Ascending aorta (tissue), 2 donors: ENCODE data around the gene SLC36A4. TPM values are rescaled to one million over a fixed set of nuclear protein-coding genes. Genes with fewer than 3 reads are reported as not detected.

ENCODE experiments used
- DNase-seq, 2 donors: peaks; one replicate each; pipeline ENCODE4 v3.0.0-alpha.2; 2019; ENCODE audit warnings: low spot score in 2 of 2
- H3K27ac ChIP-seq, 2 donors: fragments of 200-600 bp; sonication (generic); one replicate each; pipeline ENCODE4 v1.5.1; 2016 to 2017; ENCODE audit warnings: mild to moderate bottlenecking in 1 of 2
- H3K27me3 ChIP-seq: fragments of 200-600 bp; sonication (generic); one replicate; pipeline ENCODE4 v1.5.1; 2017
- H3K36me3 ChIP-seq, 2 donors: fragments of 200-600 bp; sonication (generic); one replicate each; pipeline ENCODE4 v1.5.1; 2016
- H3K4me1 ChIP-seq, 2 donors: fragments of 200-600 bp; sonication (generic); one replicate each; pipeline ENCODE4 v1.5.1; 2016 to 2017; ENCODE audit warnings: mild to moderate bottlenecking in 1 of 2
- H3K4me3 ChIP-seq, 2 donors: fragments of 200-600 bp; sonication (generic); one replicate each; pipeline ENCODE4 v1.5.1; 2016 to 2017; ENCODE audit warnings: mild to moderate bottlenecking in 1 of 2
- H3K9me3 ChIP-seq, 2 donors: fragments of 200-600 bp; sonication (generic); one replicate each; pipeline ENCODE4 v1.5.1; 2016
- intact Hi-C: fragments of 100-400 bp; cut with DNase I; formaldehyde crosslinking; loops from one replicate; pipeline ENCODE4 v1.15.1; 2023
- total RNA-seq: library from RNA; depleted of rRNA; stranded (reverse); fragments of >200 nt; gene quantifications from one replicate; pipeline ENCODE4 v1.1.0, GENCODE V29; 2016
- TF ChIP-seq, protein P1 (sequence below), 3 experiments: fragments of 200-600 bp in 2 of 3; fragments of 450-650 bp in 1 of 3; sonication (generic) in 2 of 3; IDR thresholded peaks; one replicate each; pipeline ENCODE4 v1.5.1; 2016 to 2019; ENCODE audit warnings: antibody characterized with exemption in 3 of 3, mild to moderate bottlenecking in 1 of 3, moderate library complexity in 1 of 3

SLC36A4 gene
- total RNA-seq, 1 donor from 2014 or later: 18.6 TPM

DNA sequence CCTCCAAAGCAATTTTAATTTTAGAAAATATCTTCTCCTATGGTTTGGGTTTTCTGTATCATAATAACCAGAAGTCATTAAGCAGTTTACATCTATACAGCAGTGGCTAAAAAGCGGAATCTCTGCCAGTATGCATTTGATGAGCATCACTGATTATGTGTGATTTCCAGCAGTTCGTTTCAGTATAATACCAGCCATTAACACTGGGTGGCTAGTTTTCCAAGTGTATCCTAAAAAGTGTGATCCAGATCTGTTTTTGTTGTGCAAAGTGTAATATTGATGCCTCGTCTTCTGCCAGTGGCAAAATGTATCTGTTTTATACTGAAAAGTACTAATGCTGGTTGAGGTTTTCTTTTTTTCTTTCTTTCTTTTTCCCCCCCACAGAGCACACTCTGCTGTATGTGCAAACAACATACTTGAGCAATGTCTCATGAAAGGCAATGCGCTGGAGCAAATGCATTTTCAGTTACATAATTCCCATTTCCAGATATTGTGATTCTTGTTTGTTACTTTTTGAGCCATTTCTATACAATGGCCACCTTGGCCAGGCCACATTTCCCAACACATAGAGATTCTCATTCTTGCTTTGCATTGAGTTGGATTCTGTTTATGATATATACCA, 64.2 kb downstream of the SLC36A4 start:
- Histone ChIP-seq H3K27me3 (no peaks in the 10 kb centered on the region), H3K9me3 (no peaks in the 10 kb centered on the region), H3K27ac (no peak overlapping the region), H3K36me3 (no peaks in the 10 kb centered on the region), H3K4me1 (no peaks in the 10 kb centered on the region), H3K4me3 (no peak overlapping the region)
- no peak for DNase-seq
- intact Hi-C loops: no loop called here
- TF ChIP-seq, protein P1, sequence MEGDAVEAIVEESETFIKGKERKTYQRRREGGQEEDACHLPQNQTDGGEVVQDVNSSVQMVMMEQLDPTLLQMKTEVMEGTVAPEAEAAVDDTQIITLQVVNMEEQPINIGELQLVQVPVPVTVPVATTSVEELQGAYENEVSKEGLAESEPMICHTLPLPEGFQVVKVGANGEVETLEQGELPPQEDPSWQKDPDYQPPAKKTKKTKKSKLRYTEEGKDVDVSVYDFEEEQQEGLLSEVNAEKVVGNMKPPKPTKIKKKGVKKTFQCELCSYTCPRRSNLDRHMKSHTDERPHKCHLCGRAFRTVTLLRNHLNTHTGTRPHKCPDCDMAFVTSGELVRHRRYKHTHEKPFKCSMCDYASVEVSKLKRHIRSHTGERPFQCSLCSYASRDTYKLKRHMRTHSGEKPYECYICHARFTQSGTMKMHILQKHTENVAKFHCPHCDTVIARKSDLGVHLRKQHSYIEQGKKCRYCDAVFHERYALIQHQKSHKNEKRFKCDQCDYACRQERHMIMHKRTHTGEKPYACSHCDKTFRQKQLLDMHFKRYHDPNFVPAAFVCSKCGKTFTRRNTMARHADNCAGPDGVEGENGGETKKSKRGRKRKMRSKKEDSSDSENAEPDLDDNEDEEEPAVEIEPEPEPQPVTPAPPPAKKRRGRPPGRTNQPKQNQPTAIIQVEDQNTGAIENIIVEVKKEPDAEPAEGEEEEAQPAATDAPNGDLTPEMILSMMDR (IDR thresholded peaks at IDR 0.05): no peak

DNA sequence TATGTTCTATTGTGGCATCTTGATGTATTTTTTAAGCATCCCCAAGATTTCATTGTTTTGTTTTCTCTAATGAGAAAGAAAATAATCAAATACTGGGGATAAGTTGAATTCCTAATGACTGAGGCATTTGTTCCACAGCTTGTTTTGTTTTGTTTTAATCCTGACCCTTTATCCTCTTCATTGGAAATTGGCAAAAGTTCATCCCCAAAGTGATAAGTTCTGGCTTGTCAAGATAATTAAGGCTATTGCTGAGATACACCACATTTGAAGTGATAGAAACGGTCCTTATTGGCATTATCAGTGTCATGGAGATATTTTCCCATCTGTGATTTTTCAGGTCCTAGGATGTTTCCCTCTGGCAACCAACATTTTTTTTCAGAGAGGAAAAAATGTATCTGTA, 65.0 kb downstream of the SLC36A4 start:
- Histone ChIP-seq H3K27ac (no peak overlapping the region), H3K36me3 (no peaks in the 10 kb centered on the region), H3K4me3 (no peak overlapping the region), H3K27me3 (no peaks in the 10 kb centered on the region), H3K9me3 (no peaks in the 10 kb centered on the region), H3K4me1 (no peaks in the 10 kb centered on the region)
- DNase-seq: no peak
- TF ChIP-seq, protein P1 (IDR thresholded peaks at IDR 0.05): no peak
- intact Hi-C loops: no loop called here

- H3K27me3 ChIP-seq: no peaks in the 10 kb centered on the region
- no peak for DNase-seq
- H3K4me3 ChIP-seq: no peak overlapping the region
- TF ChIP-seq, protein P1 (IDR thresholded peaks at IDR 0.05): no peak
- no peaks in the 10 kb centered on the region for H3K4me1 ChIP-seq
- H3K27ac ChIP-seq: no peak overlapping the region
- H3K36me3 ChIP-seq: no peaks in the 10 kb centered on the region
- intact Hi-C loops: no loop called here
- H3K9me3 ChIP-seq: no peaks in the 10 kb centered on the region
Observed at GRCh38 chr11:93131709-93132108, 66.1 kb downstream of the SLC36A4 start.

DNA sequence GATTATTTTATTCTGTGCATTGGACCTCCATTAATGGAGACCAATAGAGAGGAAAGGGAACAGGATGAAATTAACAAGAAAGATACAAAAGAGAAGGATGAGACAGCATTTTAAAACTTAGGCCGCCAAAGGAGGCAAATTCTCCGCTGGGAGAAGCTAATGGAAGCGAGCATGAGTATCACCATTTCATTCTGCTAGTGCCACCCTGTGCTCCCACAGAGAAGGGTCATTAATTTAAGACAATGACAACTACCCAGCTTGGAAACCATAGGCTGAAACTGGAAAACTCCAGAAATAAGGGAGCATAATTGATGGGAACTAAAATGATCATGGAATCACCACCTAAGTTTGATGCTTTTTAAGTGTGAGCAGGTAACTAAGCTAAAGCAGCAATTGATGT, 69.2 kb downstream of the SLC36A4 start:
- intact Hi-C loops: no loop called here
- H3K9me3 ChIP-seq: no peaks in the 10 kb centered on the region
- TF ChIP-seq, protein P1 (IDR thresholded peaks at IDR 0.05): no peak
- H3K36me3 ChIP-seq: no peaks in the 10 kb centered on the region
- H3K4me3 ChIP-seq: no peak overlapping the region
- H3K27me3 ChIP-seq: no peaks in the 10 kb centered on the region
- no peak for DNase-seq
- H3K4me1 ChIP-seq: no peaks in the 10 kb centered on the region
- no peak overlapping the region for H3K27ac ChIP-seq

DNA sequence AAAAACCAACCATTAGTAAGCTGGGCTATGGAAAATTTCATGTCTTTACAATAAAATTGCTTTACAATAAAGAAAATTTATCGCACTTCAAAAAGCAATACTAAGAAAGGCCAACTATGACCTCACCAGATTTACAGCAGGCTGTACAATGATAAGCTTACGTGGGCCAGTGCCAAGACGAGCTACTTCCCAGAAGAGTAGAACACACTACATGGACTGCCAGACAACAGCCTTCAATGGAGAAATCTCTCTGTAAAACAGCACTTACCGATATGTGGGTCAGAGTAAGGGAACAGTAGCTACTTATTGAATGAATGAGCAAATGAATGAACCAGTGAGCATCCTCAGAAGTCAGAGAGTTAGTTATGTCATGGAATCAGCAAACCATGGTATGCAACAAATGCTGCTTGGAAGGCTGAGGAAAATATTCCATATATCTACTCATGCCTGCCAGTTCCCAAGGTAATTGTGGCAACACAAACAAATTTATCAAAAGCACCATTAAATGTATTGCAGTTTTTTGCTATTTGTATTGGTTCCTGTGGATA, 74.4 kb downstream of the SLC36A4 start:
- no peaks in the 10 kb centered on the region for H3K4me1 ChIP-seq
- no peaks in the 10 kb centered on the region for H3K36me3 ChIP-seq
- H3K27me3 ChIP-seq: no peaks in the 10 kb centered on the region
- intact Hi-C loops: no loop called here
- no peak overlapping the region for H3K4me3 ChIP-seq
- H3K27ac ChIP-seq: no peak overlapping the region
- no peak for DNase-seq
- TF ChIP-seq, protein P1 (IDR thresholded peaks at IDR 0.05): no peak
- H3K9me3 ChIP-seq: no peaks in the 10 kb centered on the region
